SK-N-SH (cell line): ENCODE data around the gene MUC12.

Source experiments
- CHD2 ChIP-seq: fragments of 150-350 bp; IDR thresholded peaks from 2 replicates; pipeline ENCODE4 v1.6.1; 2018; ENCODE audit warnings: low read length; ENCODE audit not compliant: partially characterized antibody
- CTCF ChIP-seq: fragments of 200-600 bp; sonication (generic); IDR thresholded peaks from 2 replicates; pipeline ENCODE4 v1.6.1; 2017; ENCODE audit warnings: antibody characterized with exemption, mild to moderate bottlenecking, moderate library complexity
- EZH2phosphoT487 ChIP-seq: fragments of 200-600 bp; sonication (generic); IDR thresholded peaks from 2 replicates; pipeline ENCODE4 v1.6.1; 2017; ENCODE audit warnings: low read depth, mixed run types, mild to moderate bottlenecking, antibody characterized with exemption, moderate library complexity, borderline replicate concordance
- FOXJ3 ChIP-seq: sonication (generic); formaldehyde crosslinking; IDR thresholded peaks from 2 replicates; pipeline ENCODE4 v1.5.1; 2020; ENCODE audit warnings: mild to moderate bottlenecking, missing genetic modification reagents
- FOXM1 ChIP-seq: IDR thresholded peaks from 2 replicates; pipeline ENCODE4 v1.4.0; 2012; ENCODE audit warnings: low read depth, mild to moderate bottlenecking
- MXI1 ChIP-seq: IDR thresholded peaks from 2 replicates; pipeline ENCODE4 v1.6.1; 2012; ENCODE audit warnings: mild to moderate bottlenecking, low read depth, low read length, improper control_type of control experiment
- NRF1 ChIP-seq: IDR thresholded peaks from 2 replicates; pipeline ENCODE4 v1.6.1; 2012; ENCODE audit warnings: low read depth, mild to moderate bottlenecking, low read length
- POLR2AphosphoS5 ChIP-seq: IDR thresholded peaks from 2 replicates; pipeline ENCODE4 v1.6.1; 2012; ENCODE audit warnings: low read depth, low read length
- RCOR1 ChIP-seq: fragments of 150-350 bp; IDR thresholded peaks from 2 replicates; pipeline ENCODE4 v1.6.1; 2017; ENCODE audit warnings: antibody characterized with exemption, low read length
- RFX5 ChIP-seq: IDR thresholded peaks from 2 replicates; pipeline ENCODE4 v1.6.1; 2012; ENCODE audit warnings: mild to moderate bottlenecking, improper control_type of control experiment, low read length
- TAF1 ChIP-seq: IDR thresholded peaks from 2 replicates; pipeline ENCODE4 v1.6.1; 2012; ENCODE audit warnings: low read depth, mild to moderate bottlenecking, low read length, moderate library complexity, borderline replicate concordance
- TCF12 ChIP-seq: IDR thresholded peaks from 2 replicates; pipeline ENCODE4 v1.4.0; 2012
- USF2 ChIP-seq: fragments of 150-350 bp; IDR thresholded peaks from 2 replicates; pipeline ENCODE4 v1.6.1; 2017; ENCODE audit warnings: antibody characterized with exemption, low read length, low read depth, borderline replicate concordance
- YY1 ChIP-seq: IDR thresholded peaks from 2 replicates; pipeline ENCODE4 v1.4.0; 2012; ENCODE audit warnings: low read depth, mild to moderate bottlenecking

DNA sequence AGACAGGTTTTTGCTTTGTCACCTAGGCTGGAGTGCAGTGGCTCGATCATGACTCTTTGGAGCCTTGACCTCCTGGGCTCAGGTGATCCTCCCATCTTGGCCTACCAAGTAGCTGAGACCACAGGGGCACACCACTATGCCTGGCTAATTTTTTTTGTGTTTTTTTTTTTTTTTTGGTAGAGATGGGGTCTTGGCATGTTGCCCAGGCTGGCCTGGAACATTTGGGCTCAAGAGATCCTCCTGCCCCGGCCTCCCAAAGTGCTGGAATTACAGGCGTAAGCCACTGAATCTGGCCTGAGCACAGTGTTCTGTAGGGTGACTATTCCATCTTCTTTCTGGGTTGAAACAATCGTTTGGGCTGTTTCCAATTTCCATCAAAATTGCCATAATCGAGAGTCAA, 21.6 kb upstream of the MUC12 start:
- TF ChIP-seq MXI1 (no peak), USF2 (no peak), NRF1 (no peak), CTCF (no peak), POLR2AphosphoS5 (no peak), TCF12 (no peak), YY1 (no peak), EZH2phosphoT487 (no peak), FOXJ3 (CRISPR knock-in tag) (no peak), TAF1 (no peak), RCOR1 (no peak), FOXM1 (no peak), RFX5 (no peak), CHD2 (no peak)
